A549 treated with AZD2906 at 1 μM for 4 hours (cell line): Measurements from ENCODE around the gene SMCHD1. TPM values are rescaled to one million over a fixed set of nuclear protein-coding genes. Genes with fewer than 3 reads are reported as not detected.

Experiments
- total RNA-seq: library from RNA; stranded (reverse); fragments of 200-300 nt; extraction: Qiagen RNA extraction; gene quantifications from 5 replicates; pipeline ENCODE4 v1.2.3, GENCODE V29; 2022

The SMCHD1 gene
- total RNA-seq, result 11.4 to 19.5 TPM (median 13.2 TPM) in 5 replicates

GRCh38 chr18:2655178-2655953 lies at the start of gene SMCHD1:
Gene SMCHD1 (plus strand): TSS chr18:2655726. CDS start chr18:2656076, 350 bp downstream.

GRCh38 chr18:2846636-2847316 lies 191.2 kb downstream of the SMCHD1 start, which contains the start of gene EMILIN2:
Gene EMILIN2 (plus strand): TSS chr18:2847006. CDS start chr18:2847189, 183 bp downstream.

Other genes with a start within 250 kb of the SMCHD1 start
- gene METTL4, start 84.2 kb upstream of the SMCHD1 start, total RNA-seq, result 4.0 to 5.5 TPM (median 5.1 TPM) in 5 replicates
- gene NDC80, start 84.2 kb upstream of the SMCHD1 start, total RNA-seq, result 10.3 to 15.0 TPM (median 11.7 TPM) in 5 replicates
- 9.0 to 14.7 TPM (median 12.9 TPM) in 5 replicates for gene EMILIN2, start 191.3 kb downstream of the SMCHD1 start, total RNA-seq